ENCODE measurements around the gene MAFB. TPM values are rescaled to one million over a fixed set of nuclear protein-coding genes. Genes with fewer than 3 reads are reported as not detected.

The MAFB gene
- total and polyA plus RNA-seq, 2 donors from 2014 or later: 10.4 to 39.6 TPM

DNA sequence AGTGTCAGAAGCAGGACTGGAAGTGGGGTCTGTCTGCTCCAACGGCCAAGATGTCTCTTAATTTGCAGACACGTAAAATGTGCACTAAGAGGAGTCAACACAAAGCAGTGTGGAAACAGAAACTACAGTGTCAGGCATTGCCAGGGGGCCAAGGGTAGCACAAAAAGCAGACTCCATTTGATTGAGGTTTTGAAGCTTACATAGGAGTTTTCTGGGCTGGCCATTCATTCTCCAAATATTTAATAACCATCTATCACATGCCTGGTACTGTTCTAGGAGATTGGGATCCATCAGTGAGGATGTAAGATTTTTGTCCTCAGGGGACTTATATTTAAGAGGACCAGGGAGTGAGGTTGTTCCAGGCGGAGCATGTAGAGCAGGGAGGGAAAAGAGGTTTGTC lies 29.5 kb downstream of the MAFB start:
- no peaks in the 10 kb centered on the region for H3K36me3 ChIP-seq (ENCODE audit: control insufficient read depth in 2 of 3, insufficient read depth in 3 of 3, low read length in 3 of 3)
- no peak overlapping the region for H3K4me3 ChIP-seq (ENCODE audit: low read length in 3 of 3)
- H3K9me3 ChIP-seq (ENCODE audit: control insufficient read depth in 2 of 3, insufficient read depth in 1 of 3, low read length in 3 of 3): no peaks in the 10 kb centered on the region
- TF ChIP-seq, protein P1, sequence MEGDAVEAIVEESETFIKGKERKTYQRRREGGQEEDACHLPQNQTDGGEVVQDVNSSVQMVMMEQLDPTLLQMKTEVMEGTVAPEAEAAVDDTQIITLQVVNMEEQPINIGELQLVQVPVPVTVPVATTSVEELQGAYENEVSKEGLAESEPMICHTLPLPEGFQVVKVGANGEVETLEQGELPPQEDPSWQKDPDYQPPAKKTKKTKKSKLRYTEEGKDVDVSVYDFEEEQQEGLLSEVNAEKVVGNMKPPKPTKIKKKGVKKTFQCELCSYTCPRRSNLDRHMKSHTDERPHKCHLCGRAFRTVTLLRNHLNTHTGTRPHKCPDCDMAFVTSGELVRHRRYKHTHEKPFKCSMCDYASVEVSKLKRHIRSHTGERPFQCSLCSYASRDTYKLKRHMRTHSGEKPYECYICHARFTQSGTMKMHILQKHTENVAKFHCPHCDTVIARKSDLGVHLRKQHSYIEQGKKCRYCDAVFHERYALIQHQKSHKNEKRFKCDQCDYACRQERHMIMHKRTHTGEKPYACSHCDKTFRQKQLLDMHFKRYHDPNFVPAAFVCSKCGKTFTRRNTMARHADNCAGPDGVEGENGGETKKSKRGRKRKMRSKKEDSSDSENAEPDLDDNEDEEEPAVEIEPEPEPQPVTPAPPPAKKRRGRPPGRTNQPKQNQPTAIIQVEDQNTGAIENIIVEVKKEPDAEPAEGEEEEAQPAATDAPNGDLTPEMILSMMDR (IDR thresholded peaks at IDR 0.05; ENCODE audit: borderline replicate concordance, extremely low read depth, insufficient read depth): no peak
- H3K27ac ChIP-seq (ENCODE audit: low read depth in 2 of 2, low read length in 2 of 2): no peak overlapping the region
- no peaks in the 10 kb centered on the region for H3K4me1 ChIP-seq (ENCODE audit: control insufficient read depth in 2 of 3, insufficient read depth in 2 of 3, low read depth in 1 of 3, low read length in 3 of 3)
- FAIRE-seq (no peak), DNase-seq (no peak)
- H3K27me3 ChIP-seq (ENCODE audit: control insufficient read depth, insufficient read depth, low read length): no peaks in the 10 kb centered on the region
- H3K9ac ChIP-seq (ENCODE audit: low read length in 3 of 3): no peak overlapping the region
- intact Hi-C loops (cut with DNase I): no loop called here

DNA sequence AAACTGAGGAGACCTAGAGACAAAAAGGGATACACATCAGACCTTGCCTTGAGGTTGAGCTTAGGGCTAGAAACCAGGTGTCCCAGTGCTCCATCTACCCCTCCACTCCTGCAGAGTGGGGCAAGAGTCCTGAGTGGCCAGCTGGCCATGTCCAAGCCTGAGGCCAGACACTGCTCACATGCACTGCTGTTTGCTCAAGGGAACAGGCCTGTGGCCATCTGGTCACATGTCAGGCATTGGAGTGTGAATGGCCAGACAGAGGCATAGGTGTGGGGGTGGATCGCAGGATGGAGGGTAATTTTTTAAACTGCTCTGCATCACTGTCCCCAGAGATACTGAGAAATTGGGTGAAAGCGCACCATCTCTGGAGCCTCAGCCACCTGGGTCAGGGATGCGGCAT lies 30.5 kb downstream of the MAFB start:
- Histone ChIP-seq H3K36me3 (ENCODE audit: control insufficient read depth in 2 of 3, insufficient read depth in 3 of 3, low read length in 3 of 3) (no peaks in the 10 kb centered on the region), H3K4me3 (ENCODE audit: low read length in 3 of 3) (no peak overlapping the region), H3K9ac (ENCODE audit: low read length in 3 of 3) (no peak overlapping the region), H3K27me3 (ENCODE audit: control insufficient read depth, insufficient read depth, low read length) (no peaks in the 10 kb centered on the region), H3K4me1 (ENCODE audit: control insufficient read depth in 2 of 3, insufficient read depth in 2 of 3, low read depth in 1 of 3, low read length in 3 of 3) (no peaks in the 10 kb centered on the region), H3K9me3 (ENCODE audit: control insufficient read depth in 2 of 3, insufficient read depth in 1 of 3, low read length in 3 of 3) (no peaks in the 10 kb centered on the region), H3K27ac (ENCODE audit: low read depth in 2 of 2, low read length in 2 of 2) (no peak overlapping the region)
- DNase-seq (no peak), FAIRE-seq (no peak)
- TF ChIP-seq, protein P1 (IDR thresholded peaks at IDR 0.05; ENCODE audit: borderline replicate concordance, extremely low read depth, insufficient read depth): no peak
- intact Hi-C loops (cut with DNase I): no loop called here

DNA sequence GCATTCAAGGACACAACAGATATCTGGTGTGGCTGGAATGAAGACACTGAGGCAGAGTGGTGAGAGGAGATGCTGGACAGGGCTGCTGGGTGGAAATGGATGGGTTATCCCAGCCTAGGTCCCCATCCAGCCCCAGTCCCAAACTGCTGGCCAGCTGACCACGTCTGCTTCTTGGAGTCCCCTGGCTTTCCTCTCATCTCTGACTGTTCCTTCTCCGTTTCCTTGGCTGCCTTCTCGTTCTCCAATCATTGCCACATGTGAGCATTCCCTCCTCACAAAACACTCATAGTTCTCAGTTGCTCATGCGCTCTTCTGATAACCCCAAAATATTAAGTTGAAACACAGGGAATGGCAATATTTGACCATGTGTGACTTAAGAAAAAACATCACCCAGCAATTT lies 31.5 kb downstream of the MAFB start:
- Histone ChIP-seq H3K9me3 (ENCODE audit: control insufficient read depth in 2 of 3, insufficient read depth in 1 of 3, low read length in 3 of 3) (no peaks in the 10 kb centered on the region), H3K36me3 (ENCODE audit: control insufficient read depth in 2 of 3, insufficient read depth in 3 of 3, low read length in 3 of 3) (no peaks in the 10 kb centered on the region), H3K27ac (ENCODE audit: low read depth in 2 of 2, low read length in 2 of 2) (no peak overlapping the region), H3K4me1 (ENCODE audit: control insufficient read depth in 2 of 3, insufficient read depth in 2 of 3, low read depth in 1 of 3, low read length in 3 of 3) (no peaks in the 10 kb centered on the region), H3K9ac (ENCODE audit: low read length in 3 of 3) (no peak overlapping the region), H3K4me3 (ENCODE audit: low read length in 3 of 3) (no peak overlapping the region), H3K27me3 (ENCODE audit: control insufficient read depth, insufficient read depth, low read length) (no peaks in the 10 kb centered on the region)
- intact Hi-C loops (cut with DNase I): no loop called here
- no peak for FAIRE-seq
- TF ChIP-seq, protein P1 (IDR thresholded peaks at IDR 0.05; ENCODE audit: borderline replicate concordance, extremely low read depth, insufficient read depth): no peak
- DNase-seq: no peak

DNA sequence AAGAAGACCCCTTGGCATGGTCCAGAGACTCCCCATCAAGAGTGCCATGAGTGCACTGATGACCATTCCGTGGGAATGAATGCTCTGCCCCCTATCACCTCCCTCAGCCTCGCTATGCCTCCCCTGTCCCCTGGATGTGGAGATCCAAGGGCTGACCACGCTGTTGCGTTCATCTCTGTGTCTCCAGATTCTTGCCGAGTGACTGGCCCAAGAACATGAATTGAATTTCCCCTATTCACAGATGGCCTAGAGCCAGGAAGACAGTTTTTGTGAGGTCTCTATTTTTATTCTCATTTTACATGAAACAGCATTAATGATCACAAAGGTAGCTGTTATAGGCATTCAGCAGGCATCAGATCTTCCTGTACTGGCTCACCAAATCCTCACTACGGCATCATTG lies 33.6 kb downstream of the MAFB start:
- TF ChIP-seq, protein P1 (IDR thresholded peaks at IDR 0.05; ENCODE audit: borderline replicate concordance, extremely low read depth, insufficient read depth): no peak
- Histone ChIP-seq H3K27ac (ENCODE audit: low read depth in 2 of 2, low read length in 2 of 2) (no peak overlapping the region), H3K9ac (ENCODE audit: low read length in 3 of 3) (no peak overlapping the region)

More for the DNA sequence above, 33.6 kb downstream of the MAFB start:
- H3K9me3 ChIP-seq (ENCODE audit: control insufficient read depth in 2 of 3, insufficient read depth in 1 of 3, low read length in 3 of 3): no peaks in the 10 kb centered on the region
- no peak overlapping the region for H3K4me3 ChIP-seq (ENCODE audit: low read length in 3 of 3)
- no peaks in the 10 kb centered on the region for H3K4me1 ChIP-seq (ENCODE audit: control insufficient read depth in 2 of 3, insufficient read depth in 2 of 3, low read depth in 1 of 3, low read length in 3 of 3)
- DNase-seq: no peak
- no peaks in the 10 kb centered on the region for H3K27me3 ChIP-seq (ENCODE audit: control insufficient read depth, insufficient read depth, low read length)
- no peaks in the 10 kb centered on the region for H3K36me3 ChIP-seq (ENCODE audit: control insufficient read depth in 2 of 3, insufficient read depth in 3 of 3, low read length in 3 of 3)
- intact Hi-C loops (cut with DNase I): no loop called here
- FAIRE-seq: no peak

All from kidney (tissue), 14 donors.